ENCODE results near the gene TMEM98.
"Not testable (repeated sequence)": the region's sequence is repeated elsewhere in the genome, so short reads cannot be mapped to it uniquely, and the experiment has no call there.

Gene TMEM98

GRCh38 chr17:32987453-32987805, 59.5 kb downstream of the TMEM98 start:
- DNase-seq, result not testable (repeated sequence)

GRCh38 chr17:32987868-32988267, 59.9 kb downstream of the TMEM98 start:
- DNase-seq, result not testable (repeated sequence)

GRCh38 chr17:32988481-32989101, 60.6 kb downstream of the TMEM98 start:
- no peak for DNase-seq

- no peak for DNase-seq
Measured at GRCh38 chr17:32992321-32993033, 64.5 kb downstream of the TMEM98 start.

- DNase-seq, result no peak
Measured at GRCh38 chr17:32993977-32994376, 66.0 kb downstream of the TMEM98 start.

Measured in CD4-positive, alpha-beta T cell treated with Interleukin-15 for 1 hour (primary cell).